ENCODE data around the gene PSMD10.

The PSMD10 gene

DNA sequence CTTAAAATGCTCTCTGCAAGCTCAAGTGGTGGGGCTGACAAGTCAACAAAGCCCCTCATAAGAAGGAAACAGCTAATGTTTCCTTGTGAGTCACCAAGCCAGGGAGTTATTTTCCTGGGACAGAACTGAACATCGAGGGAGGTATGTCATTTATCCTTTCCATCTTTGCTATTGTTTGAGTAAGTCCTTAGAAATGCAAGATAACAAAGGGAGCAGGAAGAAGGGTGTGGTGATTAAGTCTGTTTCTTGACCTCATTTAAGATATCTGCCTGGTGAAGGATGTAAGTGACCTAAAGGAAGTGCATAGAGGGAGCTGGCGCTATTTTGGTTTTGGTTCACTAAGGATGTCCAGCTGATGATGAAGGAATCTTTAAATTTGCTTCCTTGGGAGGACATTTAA, 40.1 kb upstream of the PSMD10 start:
- Histone ChIP-seq H3K9me3 (no peaks in the 10 kb centered on the region), H3K4me3 (ENCODE audit: low read depth in 1 of 2, low read length in 1 of 2) (no peak overlapping the region), H3K36me3 (peaks cover 29% of the 10 kb centered on the region), H3K4me1 (ENCODE audit: control insufficient read depth in 1 of 2, insufficient read depth in 1 of 2, low read depth in 1 of 2, low read length in 1 of 2) (no peaks in the 10 kb centered on the region), H3K27me3 (no peaks in the 10 kb centered on the region), H3K27ac (no peak overlapping the region)
- no peak for TF ChIP-seq CTCF (IDR thresholded peaks at IDR 0.05)

DNA sequence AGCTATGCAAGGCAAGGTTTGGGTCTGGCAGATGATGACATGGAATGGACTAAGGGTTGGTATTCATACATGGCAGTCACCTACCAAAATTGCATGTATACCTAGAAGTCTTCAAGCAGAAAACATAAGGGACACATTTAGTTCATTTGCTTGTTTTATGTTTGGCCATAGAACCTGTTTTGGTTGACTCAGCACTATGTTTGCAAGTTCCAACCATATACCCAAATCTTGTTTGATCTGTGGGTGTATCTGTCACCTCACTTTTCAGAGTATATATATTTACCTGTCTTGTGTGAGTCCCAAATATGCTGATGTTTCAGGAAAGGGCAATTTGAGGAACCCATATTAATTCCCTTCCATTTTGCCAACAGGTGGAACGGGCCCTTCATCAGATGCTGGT, 39.5 kb upstream of the PSMD10 start:
- Histone ChIP-seq H3K9me3 (no peaks in the 10 kb centered on the region), H3K4me1 (ENCODE audit: control insufficient read depth in 1 of 2, insufficient read depth in 1 of 2, low read depth in 1 of 2, low read length in 1 of 2) (no peaks in the 10 kb centered on the region), H3K27me3 (no peaks in the 10 kb centered on the region), H3K36me3 (peaks cover 29% of the 10 kb centered on the region), H3K27ac (no peak overlapping the region), H3K4me3 (ENCODE audit: low read depth in 1 of 2, low read length in 1 of 2) (no peak overlapping the region)
- TF ChIP-seq CTCF (IDR thresholded peaks at IDR 0.05) = no peak

DNA sequence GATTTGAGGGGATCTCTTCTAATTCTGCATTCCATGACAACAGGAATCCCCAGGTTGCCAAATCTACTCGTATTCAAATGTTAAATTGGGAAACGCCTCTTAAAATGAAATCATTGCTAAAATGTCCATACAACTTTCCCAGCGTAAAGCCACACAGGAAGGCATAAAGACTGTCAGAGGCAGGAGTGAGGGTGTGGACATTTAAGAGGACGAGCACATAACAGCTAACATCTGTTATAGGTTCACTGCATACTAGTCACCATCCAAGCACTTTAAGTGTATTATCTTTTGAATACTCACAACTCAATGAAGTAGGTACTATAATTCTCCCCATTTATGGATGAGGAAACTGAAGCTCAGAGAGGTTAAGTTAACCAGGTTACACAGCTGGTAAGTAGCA, 35.8 kb upstream of the PSMD10 start:
- Histone ChIP-seq H3K36me3 (peaks cover 14% of the 10 kb centered on the region), H3K27me3 (no peaks in the 10 kb centered on the region), H3K27ac (no peak overlapping the region), H3K9me3 (no peaks in the 10 kb centered on the region), H3K4me3 (ENCODE audit: low read depth in 1 of 2, low read length in 1 of 2) (no peak overlapping the region), H3K4me1 (ENCODE audit: control insufficient read depth in 1 of 2, insufficient read depth in 1 of 2, low read depth in 1 of 2, low read length in 1 of 2) (no peaks in the 10 kb centered on the region)
- no peak for TF ChIP-seq CTCF (IDR thresholded peaks at IDR 0.05)

GRCh38 chrX:108126661-108127060, 35.3 kb upstream of the PSMD10 start:
- Histone ChIP-seq H3K4me1 (ENCODE audit: control insufficient read depth in 1 of 2, insufficient read depth in 1 of 2, low read depth in 1 of 2, low read length in 1 of 2) (no peaks in the 10 kb centered on the region), H3K4me3 (ENCODE audit: low read depth in 1 of 2, low read length in 1 of 2) (no peak overlapping the region), H3K36me3 (peaks cover 10% of the 10 kb centered on the region), H3K27me3 (no peaks in the 10 kb centered on the region), H3K9me3 (no peaks in the 10 kb centered on the region), H3K27ac (no peak overlapping the region)
- TF ChIP-seq CTCF (IDR thresholded peaks at IDR 0.05) = no peak

GRCh38 chrX:108123591-108124366, 32.4 kb upstream of the PSMD10 start:
- no peaks in the 10 kb centered on the region for H3K9me3 ChIP-seq
- no peak overlapping the region for H3K27ac ChIP-seq
- no peaks in the 10 kb centered on the region for H3K36me3 ChIP-seq
- TF ChIP-seq CTCF (IDR thresholded peaks at IDR 0.05) = no peak
- H3K4me1 ChIP-seq (ENCODE audit: control insufficient read depth in 1 of 2, insufficient read depth in 1 of 2, low read depth in 1 of 2, low read length in 1 of 2) = no peaks in the 10 kb centered on the region
- no peak overlapping the region for H3K4me3 ChIP-seq (ENCODE audit: low read depth in 1 of 2, low read length in 1 of 2)
- no peaks in the 10 kb centered on the region for H3K27me3 ChIP-seq

All from neutrophil (primary cell).